Measurements from ENCODE around the gene ACTR3C.
A peak's percentile ranks its signal among the peaks of the same experiment; 100 is the strongest.
"Not testable (repeated sequence)": the region's sequence is repeated elsewhere in the genome, so short reads cannot be mapped to it uniquely, and the experiment has no call there.

ACTR3C gene

GRCh38 chr7:150312649-150313366, 10.5 kb downstream of the ACTR3C start:
- DNase-seq = not testable (repeated sequence)

- DNase-seq = no peak
These were observed 11.6 kb downstream of the ACTR3C start for GRCh38 chr7:150311711-150312110.

DNA sequence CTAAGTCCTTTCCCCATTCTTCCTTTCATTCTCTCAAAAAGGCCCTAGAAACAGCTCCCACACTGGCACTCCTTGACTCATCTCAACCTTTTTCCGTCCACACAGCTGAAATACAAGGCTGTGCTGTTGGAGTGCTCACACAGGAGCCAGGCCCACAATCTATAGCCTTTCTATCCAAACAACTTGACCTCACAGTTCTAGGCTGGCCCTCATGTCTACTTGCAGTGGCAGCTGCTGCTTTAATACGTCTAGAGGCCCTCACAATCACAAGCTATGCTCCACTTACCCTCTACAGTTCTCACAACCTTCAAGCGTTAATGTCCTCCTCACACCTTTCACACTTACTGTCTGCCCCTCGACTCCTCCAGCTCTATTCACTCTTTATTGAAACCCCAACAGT, 12.2 kb downstream of the ACTR3C start:
- DNase-seq = no peak

- no peak for DNase-seq
These were observed 14.8 kb downstream of the ACTR3C start for GRCh38 chr7:150308575-150308974.

DNA sequence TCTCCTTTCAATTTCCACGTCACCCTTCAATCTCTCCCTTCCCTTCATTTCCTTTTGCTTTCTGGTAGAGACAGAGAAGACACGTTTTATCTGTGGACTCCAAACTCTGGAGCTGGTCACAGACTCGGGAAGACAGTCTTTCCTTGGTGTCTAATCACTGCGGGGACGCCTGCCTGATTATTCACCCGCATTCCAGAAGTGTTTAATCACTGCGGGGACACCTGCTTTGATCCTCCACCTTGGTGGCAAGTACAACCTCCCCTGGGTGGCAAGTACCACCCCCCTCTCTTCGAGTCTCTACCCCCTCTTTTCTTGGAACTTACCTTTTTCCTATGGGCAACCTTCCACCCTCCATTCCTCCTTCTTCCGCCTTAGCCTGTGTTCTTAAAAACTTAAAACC, 15.4 kb downstream of the ACTR3C start:
- no peak for DNase-seq

GRCh38 chr7:150307129-150307528, 16.2 kb downstream of the ACTR3C start:
- DNase-seq = no peak

- DNase-seq = not testable (repeated sequence)
These were observed 17.0 kb downstream of the ACTR3C start for GRCh38 chr7:150306377-150306776.

DNA sequence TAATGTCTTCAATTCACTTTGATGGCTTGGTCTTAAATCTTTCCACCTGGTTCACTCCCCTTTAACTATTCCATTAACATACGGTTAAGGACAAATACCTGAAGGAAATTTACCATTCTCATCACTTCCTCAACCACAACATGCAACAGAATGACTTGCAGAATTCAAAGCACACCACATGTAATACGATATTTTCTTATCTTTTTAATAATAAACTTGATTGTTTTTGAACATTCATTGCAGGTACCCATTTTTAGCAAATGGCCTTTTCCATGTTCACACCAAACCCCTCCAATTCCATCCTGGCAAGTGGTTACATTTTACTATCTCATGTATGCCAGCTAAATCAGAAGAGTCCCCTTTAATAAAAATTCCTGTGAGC, 17.5 kb downstream of the ACTR3C start:
- DNase-seq = not testable (repeated sequence)

DNA sequence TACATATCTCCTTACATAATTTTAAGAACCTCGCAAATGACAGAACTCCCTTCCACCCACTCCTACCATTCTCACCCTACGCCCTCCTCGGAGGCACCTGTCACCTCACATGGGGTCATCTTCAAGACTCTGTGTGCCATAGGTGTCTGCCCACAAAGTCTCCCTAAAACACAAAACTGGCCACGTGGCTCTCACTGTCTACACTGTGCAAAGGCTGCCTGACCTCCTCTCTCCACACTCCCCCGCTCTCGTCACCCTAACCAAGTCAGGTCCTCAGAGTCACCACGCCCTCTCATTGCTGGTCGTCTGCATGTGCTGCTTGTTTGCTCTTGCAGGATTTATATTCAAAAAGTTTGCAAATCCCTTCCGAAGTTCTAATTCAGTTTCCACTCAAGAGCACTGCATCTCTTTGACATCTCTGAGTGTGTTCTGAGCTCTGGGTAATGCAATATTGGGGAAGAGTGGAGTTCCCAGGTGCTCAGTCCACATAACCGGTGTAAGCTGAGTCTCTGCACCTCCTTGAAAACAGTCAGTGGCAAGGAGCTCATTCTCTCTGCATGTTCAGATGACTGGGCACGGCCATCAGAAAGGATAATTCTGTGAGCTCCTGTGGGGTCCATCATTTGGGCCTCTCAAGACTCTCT, 18.0 kb downstream of the ACTR3C start:
- not testable (repeated sequence) for DNase-seq

- DNase-seq = not testable (repeated sequence)
These were observed 18.7 kb downstream of the ACTR3C start for GRCh38 chr7:150304499-150305258.

DNA sequence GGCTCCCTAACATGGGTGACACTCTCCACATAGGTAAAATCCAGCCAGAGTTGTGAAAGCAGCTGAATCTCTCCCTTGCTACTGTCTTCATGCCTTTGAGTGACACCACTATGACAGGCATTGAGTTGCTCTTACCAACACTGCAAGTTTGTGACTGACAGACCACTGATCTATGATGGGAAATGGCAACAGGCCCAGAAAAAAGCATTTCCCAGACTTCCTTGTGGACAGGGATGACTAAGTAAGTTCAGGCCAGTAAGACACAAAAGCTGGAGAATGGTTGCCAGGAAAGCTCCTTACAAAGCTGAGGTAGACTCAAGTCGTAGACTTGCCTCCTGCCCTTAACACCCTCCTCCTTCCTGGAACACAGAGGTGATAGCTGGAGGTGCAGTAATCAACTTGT, 20.4 kb downstream of the ACTR3C start:
- not testable (repeated sequence) for DNase-seq

- not testable (repeated sequence) for DNase-seq
These were observed 25.4 kb downstream of the ACTR3C start for GRCh38 chr7:150297978-150298377.

- not testable (repeated sequence) for DNase-seq
These were observed 26.5 kb downstream of the ACTR3C start for GRCh38 chr7:150296802-150297201.

DNA sequence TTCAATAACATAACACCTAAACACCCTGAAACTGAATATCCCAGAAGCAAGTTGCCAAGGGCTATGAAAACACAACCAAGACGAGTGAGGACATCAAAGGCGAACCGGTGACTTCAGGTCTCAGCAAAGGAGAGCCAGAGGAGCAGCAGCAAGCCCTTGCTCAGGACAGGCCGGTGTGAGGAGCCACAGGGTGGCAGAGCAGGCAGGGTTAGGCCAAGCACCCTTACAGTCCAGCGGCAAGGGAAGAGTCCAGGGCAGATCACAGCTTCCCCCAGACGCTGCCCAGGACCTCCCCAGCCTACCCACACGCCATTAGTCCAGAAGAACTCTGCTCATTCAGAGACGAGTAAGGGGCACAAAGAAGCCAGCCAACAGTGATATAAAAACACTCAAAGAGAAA, 27.7 kb downstream of the ACTR3C start:
- DNase-seq = not testable (repeated sequence)

DNA sequence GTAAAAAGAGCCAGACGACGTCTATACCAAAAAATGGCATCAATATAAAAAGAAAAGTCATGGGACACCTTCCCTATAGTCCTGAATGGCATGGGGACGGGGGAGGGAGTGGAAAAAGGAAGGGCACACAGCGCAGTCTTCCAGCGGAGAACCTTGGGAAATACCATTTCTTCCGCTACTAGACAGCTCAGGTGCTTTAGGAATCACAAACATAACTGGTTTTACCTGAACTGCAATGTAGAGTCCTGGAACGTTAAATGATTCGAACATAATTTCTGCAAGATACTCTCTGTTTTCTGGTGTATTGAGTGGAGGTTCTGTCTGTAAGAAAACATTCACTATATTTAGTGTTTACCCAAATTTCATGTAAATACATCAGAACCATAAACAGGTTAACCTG, 28.3 kb downstream of the ACTR3C start:
- not testable (repeated sequence) for DNase-seq

- not testable (repeated sequence) for DNase-seq
These were observed 33.0 kb downstream of the ACTR3C start for GRCh38 chr7:150290317-150290716.

DNA sequence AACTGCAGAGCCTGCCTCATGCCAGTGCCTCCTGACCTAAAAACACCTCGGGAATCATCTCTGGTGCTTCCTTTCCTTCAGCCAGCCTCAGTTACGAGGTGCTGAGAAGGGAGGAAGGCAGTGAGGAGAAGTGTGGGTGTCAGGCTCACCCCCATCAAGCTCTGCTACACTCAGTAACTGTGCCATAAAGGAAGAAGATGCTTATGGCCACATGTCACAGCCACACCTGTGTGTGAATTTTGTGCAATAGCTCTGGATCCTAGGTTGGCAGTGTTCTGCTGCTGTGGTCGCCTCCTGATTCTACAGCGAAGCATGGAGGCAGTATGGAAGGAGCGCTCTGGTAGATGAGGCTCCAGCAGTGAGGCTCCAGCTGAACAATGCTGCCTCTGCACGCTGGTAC, 34.5 kb downstream of the ACTR3C start:
- not testable (repeated sequence) for DNase-seq

- not testable (repeated sequence) for DNase-seq
These were observed 35.5 kb downstream of the ACTR3C start for GRCh38 chr7:150287815-150288214.

- peak; percentile 17 for DNase-seq
These were observed 37.2 kb downstream of the ACTR3C start for GRCh38 chr7:150285849-150286754.

DNA sequence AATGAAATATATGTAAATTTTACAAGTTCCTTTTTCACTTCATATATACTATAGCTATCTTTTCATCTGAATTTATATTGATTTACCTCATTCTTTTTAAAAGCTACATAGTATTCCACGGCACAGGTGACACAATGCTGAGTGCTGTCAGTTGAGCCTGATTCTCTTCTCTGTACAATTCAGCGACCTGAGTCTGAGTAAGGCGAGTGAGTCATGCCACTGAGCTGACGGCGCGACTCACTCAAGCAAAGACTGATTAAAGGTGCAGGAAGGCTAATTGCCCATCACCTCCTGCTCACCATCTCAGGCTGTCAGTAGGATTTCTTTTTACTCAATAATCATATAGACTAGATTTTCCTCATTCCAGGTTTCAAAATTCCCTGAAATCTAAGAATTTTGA, 39.7 kb downstream of the ACTR3C start:
- not testable (repeated sequence) for DNase-seq

DNA sequence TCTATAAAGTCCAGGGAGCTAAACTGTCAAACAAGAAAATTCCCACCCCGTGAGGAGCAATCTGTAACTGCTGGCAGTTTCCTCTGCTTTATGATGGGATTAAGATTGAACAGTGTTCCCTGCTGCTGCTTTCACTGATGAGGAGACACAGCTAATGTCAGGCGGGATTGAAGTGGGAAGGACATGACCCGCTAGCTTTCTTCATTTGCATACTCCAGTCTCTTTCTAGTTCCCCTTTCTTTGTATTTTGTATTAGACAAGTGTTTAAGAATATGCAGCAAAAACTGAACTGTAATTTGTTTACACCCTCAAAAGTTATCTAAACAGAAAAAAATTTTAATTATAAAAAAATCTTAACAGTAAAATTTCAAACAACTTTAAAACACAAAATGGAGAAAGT, 40.2 kb downstream of the ACTR3C start:
- DNase-seq = not testable (repeated sequence)

DNA sequence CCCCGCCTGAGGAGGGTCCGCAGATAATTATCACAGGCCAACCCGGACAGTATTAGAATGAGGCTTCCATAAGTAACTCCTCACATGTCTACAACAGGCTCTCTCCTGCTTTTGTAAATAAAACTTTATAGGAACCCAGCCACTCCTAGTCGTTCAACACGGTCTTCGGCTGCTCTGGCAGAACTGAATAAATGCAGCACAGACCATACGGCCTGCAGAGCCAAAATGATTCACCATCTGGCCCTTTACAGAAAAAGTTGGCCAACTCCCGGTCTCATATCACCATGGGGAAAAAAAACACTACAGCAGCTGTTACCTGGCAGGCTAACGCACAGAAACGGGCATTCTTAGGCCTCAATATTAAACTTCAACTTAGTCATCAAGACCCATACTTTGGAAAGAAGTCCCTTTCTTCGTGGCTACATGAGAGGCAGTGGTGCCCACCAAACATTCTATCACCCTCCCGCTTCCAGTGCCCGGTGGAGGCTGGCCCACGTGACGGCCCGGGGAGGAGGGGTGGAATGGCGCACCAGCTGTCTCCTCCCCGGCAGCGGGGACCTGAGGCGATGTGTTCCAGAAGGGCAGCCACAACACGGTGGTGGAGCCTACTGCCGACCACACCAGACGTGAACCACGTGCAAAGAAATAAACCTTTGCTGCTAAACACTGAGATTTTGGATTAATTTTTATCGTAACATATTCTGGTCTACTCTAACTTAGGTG, 41.5 kb downstream of the ACTR3C start:
- not testable (repeated sequence) for DNase-seq
